Endothelial cell of umbilical vein (primary cell): ENCODE data around the gene TMPRSS15. TPM values are rescaled to one million over a fixed set of nuclear protein-coding genes. Genes with fewer than 3 reads are reported as not detected.

Source experiments
- BruUV-seq: library from RNA; stranded (reverse); fragments of 400-500 nt; replicated peaks from 2 replicates; lab custom pipeline; 2021; lab: Mats Ljungman, UMichigan
- CTCF ChIA-PET: fragments of 300-600, 350-600 bp; sonication (Branson Sonifier 250); formaldehyde crosslinking; loops from one replicate; lab custom pipeline; 2021; ENCODE audit warnings: antibody characterized with exemption, inconsistent platforms; lab: Charles Lee
- POLR2A ChIA-PET: fragments of 300-600, 350-600 bp; sonication (Branson Sonifier 250); formaldehyde crosslinking; loops from one replicate; lab custom pipeline; 2021; ENCODE audit warnings: antibody characterized with exemption, inconsistent platforms; lab: Charles Lee
- DNase-seq: peaks from one replicate; pipeline ENCODE4 v3.0.0-alpha.2; 2011; ENCODE audit warnings: low read depth, low spot score
- FAIRE-seq: peaks from 2 replicates; lab custom pipeline; 2011; peaks lifted over from hg19 to GRCh38; lab: Jason Lieb, UNC
- H2AFZ ChIP-seq: 2 replicates; pipeline ENCODE4 v1.6.0; 2012; ENCODE audit warnings: low read depth, low read length, control low read depth, inconsistent platforms
- H3K27ac ChIP-seq: 2 replicates; pipeline ENCODE4 v1.5.1; 2011; ENCODE audit warnings: low read depth, mild to moderate bottlenecking, control low read depth, low read length, moderate library complexity; ENCODE audit not compliant: insufficient read depth
- H3K27me3 ChIP-seq, 2 experiments: 2 replicates each; pipeline versions ENCODE4 v1.6.0 to v1.6.1; 2011; ENCODE audit warnings: low read length in 2 of 2, mixed read lengths in 1 of 2; ENCODE audit not compliant: control insufficient read depth in 2 of 2, insufficient read depth in 2 of 2
- H3K36me3 ChIP-seq, 2 experiments: 2 replicates in 1 of 2; 3 replicates in 1 of 2; pipeline ENCODE4 v1.5.1; 2011; ENCODE audit warnings: low read length in 2 of 2, mild to moderate bottlenecking in 1 of 2, moderate library complexity in 1 of 2; ENCODE audit not compliant: control insufficient read depth in 2 of 2, insufficient read depth in 2 of 2; ENCODE audit errors: extremely low read depth in 1 of 2
- H3K4me1 ChIP-seq: 3 replicates; pipeline ENCODE4 v1.5.1; 2011; ENCODE audit warnings: mild to moderate bottlenecking, low read length; ENCODE audit not compliant: control insufficient read depth, insufficient read depth; ENCODE audit errors: extremely low read depth
- H3K4me2 ChIP-seq: 2 replicates; pipeline ENCODE4 v1.6.1; 2011; ENCODE audit warnings: low read length, control low read depth, mixed read lengths; ENCODE audit not compliant: insufficient read depth
- H3K4me3 ChIP-seq, 3 experiments: fragments of 200-600 bp in 1 of 3; sonication (generic), shearing (Covaris generic) in 1 of 3; replicated peaks in 1 of 3; 2 replicates each; pipeline ENCODE4 v1.5.1; 2011 to 2016; ENCODE audit warnings: control low read depth in 3 of 3, low read length in 3 of 3, mild to moderate bottlenecking in 2 of 3, inconsistent platforms in 1 of 3, low read depth in 1 of 3, moderate library complexity in 1 of 3; ENCODE audit not compliant: insufficient read depth in 1 of 3
- H3K79me2 ChIP-seq: 2 replicates; pipeline ENCODE4 v1.6.0; 2012; ENCODE audit warnings: low read length, inconsistent platforms; ENCODE audit not compliant: control insufficient read depth, insufficient read depth
- H3K9ac ChIP-seq: replicated peaks from 2 replicates; pipeline ENCODE3; 2011; ENCODE audit warnings: low read length, control low read depth; ENCODE audit not compliant: insufficient read depth; ENCODE audit errors: extremely low read depth
- H3K9me1 ChIP-seq: replicated peaks from 3 replicates; pipeline ENCODE4 v1.6.0; 2011; ENCODE audit warnings: mild to moderate bottlenecking, low read length; ENCODE audit not compliant: control insufficient read depth, insufficient read depth; ENCODE audit errors: extremely low read depth
- H3K9me3 ChIP-seq: replicated peaks from 2 replicates; pipeline ENCODE4 v1.5.1; 2012; ENCODE audit warnings: low read length, inconsistent platforms; ENCODE audit not compliant: control insufficient read depth, insufficient read depth
- H4K20me1 ChIP-seq: replicated peaks from 2 replicates; pipeline ENCODE3; 2011; ENCODE audit warnings: mild to moderate bottlenecking, low read length; ENCODE audit not compliant: control insufficient read depth, insufficient read depth; ENCODE audit errors: extremely low read depth
- EZH2 ChIP-seq: IDR thresholded peaks from 2 replicates; pipeline ENCODE4 v1.6.1; 2012; ENCODE audit warnings: borderline replicate concordance, low read depth, mild to moderate bottlenecking, moderate library complexity, low read length, inconsistent platforms; ENCODE audit not compliant: severe bottlenecking
- FOS ChIP-seq: IDR thresholded peaks from 2 replicates; pipeline ENCODE4 v1.6.1; 2011; ENCODE audit warnings: mild to moderate bottlenecking, low read length, moderate library complexity, borderline replicate concordance; ENCODE audit not compliant: insufficient read depth
- GATA2 ChIP-seq: IDR thresholded peaks from 2 replicates; pipeline ENCODE4 v1.7.0; 2011; ENCODE audit warnings: low read depth, mild to moderate bottlenecking, moderate library complexity, mixed read lengths, low read length; ENCODE audit not compliant: insufficient read length, insufficient read depth
- JUN ChIP-seq: IDR thresholded peaks from 2 replicates; pipeline ENCODE4 v1.6.1; 2011; ENCODE audit warnings: borderline replicate concordance, low read depth; ENCODE audit not compliant: insufficient read length, insufficient read depth
- MYC ChIP-seq: IDR thresholded peaks from one replicate; pipeline ENCODE4 v1.6.1; 2011; ENCODE audit warnings: mild to moderate bottlenecking, low read depth, low read length
- POLR2A ChIP-seq: IDR thresholded peaks from 2 replicates; pipeline ENCODE4 v1.6.1; 2012; ENCODE audit warnings: low read depth, mild to moderate bottlenecking, control low read depth, low read length
- POLR2AphosphoS5 ChIP-seq: IDR thresholded peaks from 2 replicates; pipeline ENCODE4 v1.6.1; 2012; ENCODE audit warnings: low read depth, mild to moderate bottlenecking, control low read depth, low read length, moderate library complexity; ENCODE audit not compliant: insufficient read depth
- dilution Hi-C: fragments of 300-500 bp; cut with MboI; formaldehyde crosslinking; loops from one replicate; pipeline ENCODE4 v1.15.0; 2019; ENCODE audit warnings: low sequenced_read_pairs; ENCODE audit not compliant: extremely low pct_ligation_motif_present
- intact Hi-C: fragments of 100-400 bp; cut with micrococcal nuclease; formaldehyde crosslinking; loops from one replicate; pipeline ENCODE4 v1.10.0; 2022
- polyA plus RNA-seq, 4 experiments: library from polyadenylated mRNA; depleted of rRNA in 3 of 4; stranded (reverse) in 3 of 4; unstranded in 1 of 4; fragments of >200 nt; gene quantifications; 2 replicates each; pipeline versions ENCODE4 v1.2.1 to v1.2.3, GENCODE V29; 2011 to 2012; ENCODE audit warnings: missing spikeins in 1 of 4
- total RNA-seq: library from RNA; stranded (reverse); gene quantifications from 2 replicates; pipeline ENCODE4 v1.2.3, GENCODE V29; 2021
- TF ChIP-seq, protein P1 (sequence below): IDR thresholded peaks from 2 replicates; pipeline ENCODE4 v1.6.1; 2011; ENCODE audit not compliant: insufficient read depth, insufficient read length
- TF ChIP-seq, protein P2 (sequence below), 2 donors: IDR thresholded peaks; 1 replicate in 1 of 2; 2 replicates in 1 of 2; pipeline ENCODE4 v1.5.1; 2011; ENCODE audit warnings: low read length in 2 of 2, mild to moderate bottlenecking in 2 of 2, moderate library complexity in 2 of 2, control low read depth in 1 of 2, inconsistent platforms in 1 of 2, low read depth in 1 of 2; ENCODE audit not compliant: insufficient read depth in 1 of 2; ENCODE audit errors: extremely low read depth in 1 of 2

Gene TMPRSS15
- total and polyA plus RNA-seq, 2 donors (not counting 3 experiments of a cell fraction or from before 2014, with no cell fraction given), result not detected

DNA sequence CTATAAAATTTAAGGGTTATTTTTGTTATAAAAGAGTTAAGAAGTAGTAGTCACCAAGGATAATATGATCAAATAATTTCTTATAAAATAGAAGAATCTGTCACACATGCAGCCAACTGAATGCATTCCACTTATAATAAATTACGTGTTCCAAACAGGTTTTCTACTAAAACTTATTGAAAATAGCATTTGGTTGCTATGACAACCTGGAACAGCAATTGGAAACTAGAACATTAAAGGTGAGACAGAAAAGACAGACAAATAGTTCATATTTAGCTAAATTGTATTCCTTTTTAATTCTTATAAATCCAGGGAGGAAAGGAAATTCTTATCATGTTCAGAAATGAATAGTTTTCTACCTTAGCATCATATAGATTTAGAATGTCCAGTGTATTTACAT, 168.0 kb downstream of the TMPRSS15 start:
- dilution Hi-C loops (no loop called here), intact Hi-C loops (no loop called here)
- no peak for FAIRE-seq
- H3K4me3 ChIP-seq, result no peak overlapping the region
- H2AFZ ChIP-seq, result no peak overlapping the region
- no peaks in the 10 kb centered on the region for H3K9me1 ChIP-seq
- no peaks in the 10 kb centered on the region for H3K4me1 ChIP-seq
- CTCF ChIA-PET, result no interaction called here
- peaks cover 0 to 4% of the 10 kb centered on the region in 2 experiments for H3K27me3 ChIP-seq
- BruUV-seq, result no TSS peak
- H4K20me1 ChIP-seq, result no peaks in the 10 kb centered on the region
- no peaks in the 10 kb centered on the region for H3K79me2 ChIP-seq
- no peaks in the 10 kb centered on the region for H3K9me3 ChIP-seq
- H3K36me3 ChIP-seq, result no peaks in the 10 kb centered on the region
- no peak overlapping the region for H3K9ac ChIP-seq
- POLR2A ChIA-PET, result no interaction called here
- TF ChIP-seq, protein P1, sequence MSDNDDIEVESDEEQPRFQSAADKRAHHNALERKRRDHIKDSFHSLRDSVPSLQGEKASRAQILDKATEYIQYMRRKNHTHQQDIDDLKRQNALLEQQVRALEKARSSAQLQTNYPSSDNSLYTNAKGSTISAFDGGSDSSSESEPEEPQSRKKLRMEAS, result no peak
- TF ChIP-seq EZH2 (no peak), POLR2AphosphoS5 (no peak), POLR2A (no peak), MYC (no peak), GATA2 (no peak), JUN (no peak), FOS (no peak)
- TF ChIP-seq, protein P2, sequence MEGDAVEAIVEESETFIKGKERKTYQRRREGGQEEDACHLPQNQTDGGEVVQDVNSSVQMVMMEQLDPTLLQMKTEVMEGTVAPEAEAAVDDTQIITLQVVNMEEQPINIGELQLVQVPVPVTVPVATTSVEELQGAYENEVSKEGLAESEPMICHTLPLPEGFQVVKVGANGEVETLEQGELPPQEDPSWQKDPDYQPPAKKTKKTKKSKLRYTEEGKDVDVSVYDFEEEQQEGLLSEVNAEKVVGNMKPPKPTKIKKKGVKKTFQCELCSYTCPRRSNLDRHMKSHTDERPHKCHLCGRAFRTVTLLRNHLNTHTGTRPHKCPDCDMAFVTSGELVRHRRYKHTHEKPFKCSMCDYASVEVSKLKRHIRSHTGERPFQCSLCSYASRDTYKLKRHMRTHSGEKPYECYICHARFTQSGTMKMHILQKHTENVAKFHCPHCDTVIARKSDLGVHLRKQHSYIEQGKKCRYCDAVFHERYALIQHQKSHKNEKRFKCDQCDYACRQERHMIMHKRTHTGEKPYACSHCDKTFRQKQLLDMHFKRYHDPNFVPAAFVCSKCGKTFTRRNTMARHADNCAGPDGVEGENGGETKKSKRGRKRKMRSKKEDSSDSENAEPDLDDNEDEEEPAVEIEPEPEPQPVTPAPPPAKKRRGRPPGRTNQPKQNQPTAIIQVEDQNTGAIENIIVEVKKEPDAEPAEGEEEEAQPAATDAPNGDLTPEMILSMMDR (IDR thresholded peaks at IDR 0.05; ENCODE audit: extremely low read depth in 1 of 2, insufficient read depth in 1 of 2, low read depth in 1 of 2, low read length in 2 of 2), result no peak
- H3K27ac ChIP-seq, result no peak overlapping the region
- DNase-seq, result no peak
- H3K4me2 ChIP-seq, result no peak overlapping the region
